Vagina (tissue), 2 donors: Measurements from ENCODE around the gene NBL1.

Experiments used
- CTCF ChIP-seq, 3 experiments: fragments of 450-650 bp in 2 of 3; fragments of 200-600 bp in 1 of 3; sonication (generic) in 1 of 3; IDR thresholded peaks; one replicate each; pipeline ENCODE4 v1.5.1; 2017 to 2019; ENCODE audit warnings: antibody characterized with exemption in 3 of 3, mild to moderate bottlenecking in 2 of 3, moderate library complexity in 2 of 3
- POLR2A ChIP-seq, 2 donors: fragments of 450-650 bp; IDR thresholded peaks; one replicate each; pipeline ENCODE4 v1.6.1; 2017; ENCODE audit warnings: antibody characterized with exemption in 2 of 2, mild to moderate bottlenecking in 2 of 2, moderate library complexity in 2 of 2
- POLR2AphosphoS5 ChIP-seq, 2 donors: sonication (generic); formaldehyde crosslinking; IDR thresholded peaks; one replicate each; pipeline ENCODE4 v1.9.0; 2017; ENCODE audit warnings: antibody characterized with exemption in 2 of 2, mild to moderate bottlenecking in 2 of 2, low read depth in 1 of 2; ENCODE audit not compliant: insufficient read depth in 1 of 2

DNA sequence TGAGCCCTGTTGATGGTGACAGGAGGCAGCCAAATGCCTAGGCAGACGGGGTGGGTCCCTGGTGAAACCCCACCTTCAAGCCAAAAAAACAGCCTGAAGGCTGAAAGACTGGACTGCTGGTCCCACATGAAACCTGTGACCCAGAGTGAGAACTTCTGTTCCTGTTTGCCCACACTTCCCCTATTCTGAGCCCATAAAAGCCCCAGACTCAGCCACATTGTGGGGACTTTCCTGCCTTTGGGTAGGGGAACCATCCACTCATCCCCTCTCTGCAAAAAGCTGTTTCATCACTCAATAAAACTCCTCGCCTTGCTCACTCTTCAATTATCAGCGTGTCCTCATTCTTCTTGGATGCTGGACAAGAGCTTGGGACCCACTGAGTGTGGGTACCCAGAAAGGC lies 45.7 kb downstream of the NBL1 start:
- no peak for TF ChIP-seq POLR2A (IDR thresholded peaks at IDR 0.05)
- TF ChIP-seq CTCF (IDR thresholded peaks at IDR 0.05): no peak
- no peak for TF ChIP-seq POLR2AphosphoS5 (IDR thresholded peaks at IDR 0.05; ENCODE audit: insufficient read depth in 1 of 2, low read depth in 1 of 2)
